Mononuclear cell (primary cell): ENCODE measurements around the gene NR2F6. TPM values are rescaled to one million over a fixed set of nuclear protein-coding genes. Genes with fewer than 3 reads are reported as not detected.

Source experiments
- H3K27me3 ChIP-seq: 2 replicates; pipeline ENCODE4 v1.6.0; 2011; ENCODE audit warnings: low read length, control low read depth; ENCODE audit not compliant: insufficient read depth
- H3K4me1 ChIP-seq: 2 replicates; pipeline ENCODE4 v1.5.1; 2011; ENCODE audit warnings: mild to moderate bottlenecking, low read length, control low read depth; ENCODE audit not compliant: insufficient read depth
- H3K4me3 ChIP-seq: 2 replicates; pipeline ENCODE4 v1.5.1; 2011; ENCODE audit warnings: mild to moderate bottlenecking, low read length, moderate library complexity
- H3K9me3 ChIP-seq: 2 replicates; pipeline ENCODE4 v1.5.1; 2011; ENCODE audit warnings: low read depth, mild to moderate bottlenecking, control low read depth, low read length
- total RNA-seq: library from RNA; depleted of rRNA; stranded (reverse); fragments of >200 nt; gene quantifications from one replicate; pipeline ENCODE4 v1.2.3, GENCODE V29; 2012

NR2F6 gene
- total RNA-seq, 1 donor: 2.1 TPM

- Histone ChIP-seq H3K27me3 (no peaks in the 10 kb centered on the region), H3K4me3 (peak overlapping the region; percentile 45), H3K4me1 (peaks cover 16% of the 10 kb centered on the region), H3K9me3 (no peaks in the 10 kb centered on the region)
These were observed 9.5 kb downstream of the NR2F6 start for GRCh38 chr19:17235971-17236777.

- Histone ChIP-seq H3K4me3 (peak overlapping the region; percentile 45), H3K9me3 (no peaks in the 10 kb centered on the region), H3K27me3 (no peaks in the 10 kb centered on the region), H3K4me1 (peaks cover 16% of the 10 kb centered on the region)
These were observed 10.3 kb downstream of the NR2F6 start for GRCh38 chr19:17235300-17235970.

GRCh38 chr19:17234911-17235299, 10.8 kb downstream of the NR2F6 start:
- H3K27me3 ChIP-seq: no peaks in the 10 kb centered on the region
- peak overlapping the region; percentile 45 for H3K4me3 ChIP-seq
- H3K4me1 ChIP-seq: peaks cover 16% of the 10 kb centered on the region
- no peaks in the 10 kb centered on the region for H3K9me3 ChIP-seq

GRCh38 chr19:17232258-17232657, 13.5 kb downstream of the NR2F6 start:
- Histone ChIP-seq H3K27me3 (no peaks in the 10 kb centered on the region), H3K4me3 (no peak overlapping the region), H3K4me1 (peaks cover 17% of the 10 kb centered on the region), H3K9me3 (no peaks in the 10 kb centered on the region)

- Histone ChIP-seq H3K4me3 (no peak overlapping the region), H3K4me1 (peaks cover 23% of the 10 kb centered on the region), H3K27me3 (no peaks in the 10 kb centered on the region), H3K9me3 (no peaks in the 10 kb centered on the region)
These were observed 15.8 kb downstream of the NR2F6 start for GRCh38 chr19:17229890-17230289.

- Histone ChIP-seq H3K4me1 (peaks cover 22% of the 10 kb centered on the region), H3K9me3 (no peaks in the 10 kb centered on the region), H3K27me3 (no peaks in the 10 kb centered on the region), H3K4me3 (no peak overlapping the region)
These were observed 17.8 kb downstream of the NR2F6 start for GRCh38 chr19:17227798-17228367.

- H3K4me3 ChIP-seq: peak within 1 kb of the TSS; percentile 70
- H3K9me3 ChIP-seq: no peaks in the 10 kb centered on the region
- no peaks in the 10 kb centered on the region for H3K27me3 ChIP-seq
These were observed 19.5 kb downstream of the NR2F6 start, which contains the start of gene OCEL1 for GRCh38 chr19:17226002-17226933. OCEL1 (plus strand) TSS chr19:17226226; CDS start chr19:17226248, 22 bp downstream.

GRCh38 chr19:17225053-17225452, 20.7 kb downstream of the NR2F6 start:
- H3K9me3 ChIP-seq: no peaks in the 10 kb centered on the region
- no peak overlapping the region for H3K4me3 ChIP-seq
- H3K27me3 ChIP-seq: no peaks in the 10 kb centered on the region
- peaks cover 22% of the 10 kb centered on the region for H3K4me1 ChIP-seq

More at GRCh38 chr19:17226002-17226933, 19.5 kb downstream of the NR2F6 start, which contains the start of gene OCEL1:
- peaks cover 22% of the 10 kb centered on the region for H3K4me1 ChIP-seq

- Histone ChIP-seq H3K4me1 (peaks cover 16% of the 10 kb centered on the region), H3K27me3 (no peaks in the 10 kb centered on the region), H3K4me3 (no peak overlapping the region), H3K9me3 (no peaks in the 10 kb centered on the region)
These were observed 25.4 kb downstream of the NR2F6 start for GRCh38 chr19:17220207-17220758.

- no peak overlapping the region for H3K4me3 ChIP-seq
- peaks cover 21% of the 10 kb centered on the region for H3K4me1 ChIP-seq
- no peaks in the 10 kb centered on the region for H3K9me3 ChIP-seq
- H3K27me3 ChIP-seq: no peaks in the 10 kb centered on the region
These were observed 26.4 kb downstream of the NR2F6 start for GRCh38 chr19:17219286-17219685.

- H3K27me3 ChIP-seq: no peaks in the 10 kb centered on the region
- H3K9me3 ChIP-seq: no peaks in the 10 kb centered on the region
- H3K4me1 ChIP-seq: peaks cover 15% of the 10 kb centered on the region
- no peak overlapping the region for H3K4me3 ChIP-seq
These were observed 29.6 kb downstream of the NR2F6 start for GRCh38 chr19:17216058-17216670.

GRCh38 chr19:17215127-17215971, 30.4 kb downstream of the NR2F6 start, which contains the start of gene USE1:
USE1 (plus strand) TSS chr19:17215357; CDS start chr19:17215406, 49 bp downstream.
- Histone ChIP-seq H3K4me3 (peak within 1 kb of the TSS; percentile 68), H3K9me3 (no peaks in the 10 kb centered on the region), H3K27me3 (no peaks in the 10 kb centered on the region), H3K4me1 (peaks cover 15% of the 10 kb centered on the region)

GRCh38 chr19:17214508-17215126, 31.1 kb downstream of the NR2F6 start:
- Histone ChIP-seq H3K27me3 (no peaks in the 10 kb centered on the region), H3K9me3 (no peaks in the 10 kb centered on the region), H3K4me3 (peak overlapping the region; percentile 68), H3K4me1 (peaks cover 15% of the 10 kb centered on the region)
